Aorta (tissue), 5 donors: ENCODE data around the gene MTCP1. TPM values are rescaled to one million over a fixed set of nuclear protein-coding genes. Genes with fewer than 3 reads are reported as not detected.

Source experiments
- ATAC-seq: fragments of 200-7000 bp; cut with Tn5 transposase; one replicate; pipeline ENCODE4 v1.9.1; 2022; ENCODE audit warnings: moderate library complexity; ENCODE audit not compliant: low FRiP score
- DNase-seq, 2 donors: peaks; one replicate each; pipeline ENCODE4 v3.0.0-alpha.2; 2020
- H3K27ac ChIP-seq, 2 donors: one replicate each; pipeline ENCODE4 v1.5.1; 2013; ENCODE audit warnings: low read length in 2 of 2, mild to moderate bottlenecking in 2 of 2, moderate library complexity in 2 of 2, control low read depth in 1 of 2, inconsistent platforms in 1 of 2, low read depth in 1 of 2
- H3K27me3 ChIP-seq, 2 donors: one replicate each; pipeline ENCODE4 v1.6.1; 2013; ENCODE audit warnings: control low read depth in 1 of 2, low read length in 1 of 2, mild to moderate bottlenecking in 1 of 2, moderate library complexity in 1 of 2; ENCODE audit not compliant: insufficient read depth in 2 of 2, control insufficient read depth in 1 of 2
- H3K36me3 ChIP-seq, 2 donors: one replicate each; pipeline ENCODE4 v1.6.1; 2013; ENCODE audit warnings: control low read depth in 1 of 2, low read length in 1 of 2, mild to moderate bottlenecking in 1 of 2; ENCODE audit not compliant: insufficient read depth in 2 of 2, control insufficient read depth in 1 of 2
- H3K4me1 ChIP-seq, 2 donors: one replicate each; pipeline ENCODE4 v1.6.1; 2013; ENCODE audit warnings: low read length in 2 of 2, control low read depth in 1 of 2, mild to moderate bottlenecking in 1 of 2, moderate library complexity in 1 of 2; ENCODE audit not compliant: insufficient read depth in 2 of 2, control insufficient read depth in 1 of 2
- H3K4me3 ChIP-seq, 2 donors: one replicate each; pipeline ENCODE4 v1.5.1; 2013; ENCODE audit warnings: low read length in 2 of 2, control low read depth in 1 of 2, mild to moderate bottlenecking in 1 of 2
- H3K9me3 ChIP-seq: one replicate; pipeline ENCODE4 v1.6.1; 2013; ENCODE audit warnings: mild to moderate bottlenecking, low read length; ENCODE audit not compliant: control insufficient read depth
- WGBS, 2 donors: extraction: QIAGEN DNeasy Blood & Tissue Kit; methylation state at CpG; one replicate each; pipeline ENCODE4 v1.1.7; 2013; 5-methylcytosine and 5-hydroxymethylcytosine counted together
- intact Hi-C, 2 donors: fragments of 100-400 bp; cut with DNase I; formaldehyde crosslinking; loops; one replicate each; pipeline versions ENCODE4 v1.14.2 to v1.15.0; 2022
- polyA plus RNA-seq, 2 donors: library from polyadenylated mRNA; stranded (reverse); fragments of 200-250 nt; gene quantifications; one replicate each; pipeline ENCODE4 v1.2.3, GENCODE V29; 2013
- total RNA-seq, 2 donors: library from RNA; stranded (reverse); fragmentation: NEBNext Ultra II Directional; extraction: Animal tissue kit (Norgen Biotek cat#: 25700); gene quantifications; one replicate each; pipeline ENCODE4 v1.2.1, GENCODE V29; 2021
- donor health status: healthy with polysubstance abuse.
- donor health status: Bipolar disorder and iron deficiency.
- donor health status: DM: no; HTN: no; CAD: no.
- donor health status: DM: no; HTN: no; CAD: no.
- donor health status: DM: yes; HTN: yes; CAD: no.

The MTCP1 gene
- total and polyA plus RNA-seq, 4 donors: 19.6 to 29.9 (median 21.9) TPM

GRCh38 chrX:155023907-155024833 is 46.8 kb downstream of the MTCP1 start:
- H3K4me1 ChIP-seq: no peaks in the 10 kb centered on the region
- H3K36me3 ChIP-seq: no peaks in the 10 kb centered on the region
- ATAC-seq (no peak), DNase-seq (no peak)
- 79 to 94% methylated on average over 6 of the region's 6 CpGs for WGBS, 2 donors
- H3K27me3 ChIP-seq: no peaks in the 10 kb centered on the region
- intact Hi-C loops: no loop called here
- H3K4me3 ChIP-seq: no peak overlapping the region
- no peak overlapping the region for H3K27ac ChIP-seq
- H3K9me3 ChIP-seq: no peaks in the 10 kb centered on the region

GRCh38 chrX:155022585-155022984 is 48.4 kb downstream of the MTCP1 start, which contains the start of gene F8:
TSS of gene F8 (minus strand) at chrX:155022723. CDS start at chrX:155022552, 171 bp downstream.
- H3K27me3 ChIP-seq: no peaks in the 10 kb centered on the region
- H3K4me1 ChIP-seq: no peaks in the 10 kb centered on the region
- no peak within 1 kb of the TSS for H3K4me3 ChIP-seq
- DNase-seq: no peak
- no peaks in the 10 kb centered on the region for H3K36me3 ChIP-seq
- H3K27ac ChIP-seq: no peak within 1 kb of the TSS
- no peaks in the 10 kb centered on the region for H3K9me3 ChIP-seq
- ATAC-seq: no peak
- 16 to 17% methylated on average over 1 of the region's 1 CpG for whole genome bisulfite sequencing, 2 donors
- intact Hi-C loops: no loop called here

- Histone ChIP-seq H3K4me1 (no peaks in the 10 kb centered on the region), H3K4me3 (no peak overlapping the region), H3K36me3 (no peaks in the 10 kb centered on the region), H3K9me3 (no peaks in the 10 kb centered on the region), H3K27me3 (no peaks in the 10 kb centered on the region), H3K27ac (no peak overlapping the region)
- DNase-seq (no peak), ATAC-seq (no peak)
- intact Hi-C loops: no loop called here
- WGBS, 2 donors: 73 to 94% methylated on average over 3 of the region's 3 CpGs
These were observed 50.3 kb downstream of the MTCP1 start for GRCh38 chrX:155020591-155020990.

Other genes starting within 250 kb of the MTCP1 start
- under 1 TPM in 1 of 2 donors, not detected in 1; 0.39 TPM for gene SMIM9, start 236.5 kb downstream of the MTCP1 start, total RNA-seq
- gene SMIM9, start 236.5 kb downstream of the MTCP1 start, polyA plus RNA-seq: not detected
- gene F8A1, start 184.8 kb downstream of the MTCP1 start, total RNA-seq: 10 to 100 TPM; 16.7 to 24.6 TPM
- gene F8A1, start 184.8 kb downstream of the MTCP1 start, polyA plus RNA-seq: 10 to 100 TPM; 14.7 to 15.5 TPM
- gene F8, start 48.4 kb downstream of the MTCP1 start, total RNA-seq: 10 to 100 TPM; 24.2 to 49.9 TPM
- gene F8, start 48.4 kb downstream of the MTCP1 start, polyA plus RNA-seq: 1 to 10 TPM; 2.7 to 6.1 TPM
- gene FUNDC2, start 44.3 kb downstream of the MTCP1 start, total RNA-seq: 10 to 100 TPM; 85.3 to 89.1 TPM
- 100 to 1,000 TPM; 109 to 168 TPM for gene FUNDC2, start 44.3 kb downstream of the MTCP1 start, polyA plus RNA-seq
- 1 to 10 TPM; 4.8 to 6.6 TPM for gene CMC4, start within 50 bp of the MTCP1 start, total RNA-seq
- gene CMC4, start within 50 bp of the MTCP1 start, polyA plus RNA-seq: 10 to 100 TPM; 27.8 to 31.6 TPM
- gene BRCC3, start 372 bp upstream of the MTCP1 start, total RNA-seq: 10 to 100 TPM; 14.8 to 14.9 TPM
- 10 to 100 TPM; 10.9 to 15.5 TPM for gene BRCC3, start 372 bp upstream of the MTCP1 start, polyA plus RNA-seq
- gene VBP1, start 145.3 kb upstream of the MTCP1 start, total RNA-seq: 10 to 100 TPM; 24.6 to 31.3 TPM
- 10 to 100 TPM; 32.7 to 40.3 TPM for gene VBP1, start 145.3 kb upstream of the MTCP1 start, polyA plus RNA-seq
- under 1 TPM; 0.52 to 0.72 TPM for gene RAB39B, start 193.4 kb upstream of the MTCP1 start, total RNA-seq
- gene RAB39B, start 193.4 kb upstream of the MTCP1 start, polyA plus RNA-seq: under 1 TPM; 0.03 to 0.50 TPM